Neural cell (in vitro differentiated cells): ENCODE measurements around the gene RAP1A. TPM values are rescaled to one million over a fixed set of nuclear protein-coding genes. Genes with fewer than 3 reads are reported as not detected.

Experiments
- H2AFZ ChIP-seq: fragments of 200-600, 300-800 bp; sonication (generic), shearing (Covaris generic); 2 replicates; pipeline ENCODE4 v1.6.0; 2014; ENCODE audit warnings: low read depth, mild to moderate bottlenecking, antibody characterized with exemption, low read length, moderate library complexity
- H3F3A ChIP-seq: fragments of 200-600 bp; shearing (Covaris generic); 2 replicates; pipeline ENCODE4 v1.6.1; 2016; ENCODE audit warnings: mild to moderate bottlenecking, moderate library complexity, mixed read lengths, antibody characterized with exemption, low read length; ENCODE audit not compliant: insufficient read depth, poor library complexity, severe bottlenecking
- H3K27ac ChIP-seq: fragments of 200-600, 300-800 bp; sonication (generic), shearing (Covaris generic); 2 replicates; pipeline ENCODE4 v1.5.1; 2014; ENCODE audit warnings: mild to moderate bottlenecking, low read length, moderate library complexity
- H3K27me3 ChIP-seq: fragments of 300-800, 200-600 bp; sonication (generic), shearing (Covaris generic); 2 replicates; pipeline ENCODE4 v1.6.0; 2014; ENCODE audit warnings: mild to moderate bottlenecking, low read depth, low read length, moderate library complexity; ENCODE audit not compliant: insufficient read depth
- H3K36me3 ChIP-seq: fragments of 300-800, 200-600 bp; sonication (generic), shearing (Covaris generic); 2 replicates; pipeline ENCODE4 v1.5.1; 2014; ENCODE audit warnings: mild to moderate bottlenecking, antibody characterized with exemption, low read length, moderate library complexity; ENCODE audit not compliant: insufficient read depth
- H3K4me2 ChIP-seq: fragments of 300-800, 200-600 bp; sonication (generic), shearing (Covaris generic); 2 replicates; pipeline ENCODE4 v1.6.0; 2014; ENCODE audit warnings: mild to moderate bottlenecking, low read length
- H3K4me3 ChIP-seq: fragments of 300-800, 200-600 bp; sonication (generic), shearing (Covaris generic); 2 replicates; pipeline ENCODE4 v1.5.1; 2014; ENCODE audit warnings: mild to moderate bottlenecking, low read length, moderate library complexity
- H3K79me2 ChIP-seq: fragments of 200-600 bp; shearing (Covaris generic); replicated peaks from 2 replicates; pipeline ENCODE4 v1.6.0; 2014; ENCODE audit warnings: mild to moderate bottlenecking, low read length, moderate library complexity; ENCODE audit not compliant: insufficient read depth
- H3K9ac ChIP-seq: fragments of 300-800, 200-600 bp; sonication (generic), shearing (Covaris generic); 2 replicates; pipeline ENCODE4 v1.6.1; 2016; ENCODE audit warnings: mild to moderate bottlenecking, low read length, mixed read lengths
- H3K9me2 ChIP-seq: fragments of 200-600 bp; shearing (Covaris generic); 2 replicates; pipeline ENCODE4 v1.6.1; 2016; ENCODE audit warnings: mild to moderate bottlenecking, low read length, mixed read lengths; ENCODE audit not compliant: insufficient read depth
- H3K9me3 ChIP-seq: fragments of 200-600, 300-800 bp; sonication (generic), shearing (Covaris generic); 2 replicates; pipeline ENCODE4 v1.6.1; 2016; ENCODE audit warnings: mild to moderate bottlenecking, mixed run types, low read length, moderate library complexity, mixed read lengths
- H4K20me1 ChIP-seq: fragments of 200-600 bp; shearing (Covaris generic); 2 replicates; pipeline ENCODE4 v1.6.1; 2016; ENCODE audit warnings: mild to moderate bottlenecking, mixed run types; ENCODE audit not compliant: insufficient read depth
- CTCF ChIP-seq: fragments of 450-650 bp; IDR thresholded peaks from 2 replicates; pipeline ENCODE4 v1.5.1; 2014; ENCODE audit warnings: antibody characterized with exemption, mild to moderate bottlenecking, moderate library complexity; ENCODE audit not compliant: poor library complexity, severe bottlenecking
- EP300 ChIP-seq: fragments of 450-650 bp; conservative IDR thresholded peaks from 2 replicates; pipeline ENCODE4 v1.6.1; 2014; ENCODE audit warnings: antibody characterized with exemption, mild to moderate bottlenecking, moderate library complexity; ENCODE audit not compliant: poor library complexity, severe bottlenecking
- EZH2 ChIP-seq: fragments of 200-600, 300-800 bp; shearing (Covaris generic), sonication (generic); IDR thresholded peaks from 2 replicates; pipeline ENCODE4 v1.6.1; 2014; ENCODE audit warnings: antibody characterized with exemption, low read length, borderline replicate concordance, mild to moderate bottlenecking; ENCODE audit not compliant: insufficient read depth, poor library complexity, severe bottlenecking
- MXI1 ChIP-seq: fragments of 450-650 bp; conservative IDR thresholded peaks from 2 replicates; pipeline ENCODE4 v1.6.1; 2014; ENCODE audit warnings: antibody characterized with exemption, mild to moderate bottlenecking; ENCODE audit not compliant: poor library complexity, severe bottlenecking
- POLR2AphosphoS5 ChIP-seq: IDR thresholded peaks from 2 replicates; pipeline ENCODE4 v1.6.1; 2012
- RAD21 ChIP-seq: fragments of 450-650 bp; conservative IDR thresholded peaks from 2 replicates; pipeline ENCODE4 v1.6.1; 2014; ENCODE audit warnings: antibody characterized with exemption, mild to moderate bottlenecking, moderate library complexity
- REST ChIP-seq: IDR thresholded peaks from 2 replicates; pipeline ENCODE4 v1.6.1; 2012; ENCODE audit warnings: borderline replicate concordance
- SMC3 ChIP-seq: fragments of 450-650 bp; conservative IDR thresholded peaks from 2 replicates; pipeline ENCODE4 v1.6.1; 2014; ENCODE audit warnings: antibody characterized with exemption, mild to moderate bottlenecking, moderate library complexity; ENCODE audit not compliant: poor library complexity
- TAF1 ChIP-seq: IDR thresholded peaks from 2 replicates; pipeline ENCODE4 v1.6.1; 2012; ENCODE audit warnings: low read depth
- polyA plus RNA-seq: library from polyadenylated mRNA; depleted of rRNA; stranded (reverse); fragments of >200 nt; gene quantifications from 2 replicates; pipeline ENCODE4 v1.2.3, GENCODE V29; 2014

RAP1A gene
- polyA plus RNA-seq, 1 donor from 2014 or later = 28.7 TPM

GRCh38 chr1:111716333-111716732 is 96.7 kb downstream of the RAP1A start:
- no peaks in the 10 kb centered on the region for H3K9me2 ChIP-seq
- no peaks in the 10 kb centered on the region for H4K20me1 ChIP-seq
- H3K27ac ChIP-seq = no peak overlapping the region
- no peak overlapping the region for H3K4me2 ChIP-seq
- no peaks in the 10 kb centered on the region for H3F3A ChIP-seq
- H3K79me2 ChIP-seq = no peaks in the 10 kb centered on the region
- TF ChIP-seq MXI1 = no peak
- no peak overlapping the region for H3K4me3 ChIP-seq
- no peaks in the 10 kb centered on the region for H3K27me3 ChIP-seq
- H2AFZ ChIP-seq = no peak overlapping the region
- H3K9ac ChIP-seq = no peak overlapping the region
- no peaks in the 10 kb centered on the region for H3K36me3 ChIP-seq
- H3K9me3 ChIP-seq = no peaks in the 10 kb centered on the region

- H3K9me3 ChIP-seq = no peaks in the 10 kb centered on the region
- no peaks in the 10 kb centered on the region for H3K36me3 ChIP-seq
- no peaks in the 10 kb centered on the region for H3F3A ChIP-seq
- no peak overlapping the region for H3K27ac ChIP-seq
- no peak overlapping the region for H2AFZ ChIP-seq
- TF ChIP-seq TAF1 = no peak
- no peak for TF ChIP-seq MXI1
- TF ChIP-seq SMC3 = no peak
- TF ChIP-seq CTCF = no peak
- no peak for TF ChIP-seq POLR2AphosphoS5
- TF ChIP-seq EP300 = no peak
- no peak for TF ChIP-seq EZH2
- no peak for TF ChIP-seq REST
- TF ChIP-seq RAD21 = no peak
- no peaks in the 10 kb centered on the region for H4K20me1 ChIP-seq
- no peaks in the 10 kb centered on the region for H3K27me3 ChIP-seq
- no peak overlapping the region for H3K9ac ChIP-seq
- H3K4me3 ChIP-seq = no peak overlapping the region
- H3K9me2 ChIP-seq = no peaks in the 10 kb centered on the region
- H3K4me2 ChIP-seq = no peak overlapping the region
- H3K79me2 ChIP-seq = no peaks in the 10 kb centered on the region
Measured at GRCh38 chr1:111717450-111717849, 97.9 kb downstream of the RAP1A start.

- Histone ChIP-seq H3K9ac (no peak overlapping the region), H3F3A (no peaks in the 10 kb centered on the region), H3K27ac (no peak overlapping the region), H3K4me2 (no peak overlapping the region), H3K9me2 (no peaks in the 10 kb centered on the region), H3K4me3 (no peak overlapping the region), H3K79me2 (no peaks in the 10 kb centered on the region), H3K9me3 (no peaks in the 10 kb centered on the region), H3K27me3 (no peaks in the 10 kb centered on the region), H2AFZ (no peak overlapping the region), H3K36me3 (no peaks in the 10 kb centered on the region), H4K20me1 (no peaks in the 10 kb centered on the region)
- TF ChIP-seq EZH2 (no peak), SMC3 (no peak), CTCF (no peak), POLR2AphosphoS5 (no peak), RAD21 (no peak), TAF1 (no peak), EP300 (no peak), REST (no peak), MXI1 (no peak)
Measured at GRCh38 chr1:111719135-111719534, 99.5 kb downstream of the RAP1A start.
